ENCODE results near the gene GPC6. TPM values are rescaled to one million over a fixed set of nuclear protein-coding genes. Genes with fewer than 3 reads are reported as not detected.
"Not testable (repeated sequence)": the region's sequence is repeated elsewhere in the genome, so short reads cannot be mapped to it uniquely, and the experiment has no call there.

GPC6 gene
- total RNA-seq, 1 donor from 2014 or later: 18.7 TPM

DNA sequence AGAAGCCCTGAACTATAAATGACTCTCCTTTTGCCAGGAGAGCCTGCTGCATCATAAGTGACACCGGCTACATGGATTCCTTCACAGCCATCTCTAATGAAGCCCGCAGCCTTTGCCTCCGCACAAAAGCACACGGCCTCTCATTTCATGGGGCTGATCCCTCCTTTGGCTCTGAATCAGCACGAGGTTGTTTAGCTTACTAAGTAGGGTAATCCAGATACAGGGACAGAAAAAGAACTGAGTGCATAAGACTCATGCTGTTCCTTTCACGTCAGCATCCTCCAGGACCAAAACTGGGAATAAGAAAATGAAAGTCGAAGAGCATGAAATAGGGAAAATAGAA is 1116.6 kb downstream of the GPC6 start:
- TF ChIP-seq, protein P1, sequence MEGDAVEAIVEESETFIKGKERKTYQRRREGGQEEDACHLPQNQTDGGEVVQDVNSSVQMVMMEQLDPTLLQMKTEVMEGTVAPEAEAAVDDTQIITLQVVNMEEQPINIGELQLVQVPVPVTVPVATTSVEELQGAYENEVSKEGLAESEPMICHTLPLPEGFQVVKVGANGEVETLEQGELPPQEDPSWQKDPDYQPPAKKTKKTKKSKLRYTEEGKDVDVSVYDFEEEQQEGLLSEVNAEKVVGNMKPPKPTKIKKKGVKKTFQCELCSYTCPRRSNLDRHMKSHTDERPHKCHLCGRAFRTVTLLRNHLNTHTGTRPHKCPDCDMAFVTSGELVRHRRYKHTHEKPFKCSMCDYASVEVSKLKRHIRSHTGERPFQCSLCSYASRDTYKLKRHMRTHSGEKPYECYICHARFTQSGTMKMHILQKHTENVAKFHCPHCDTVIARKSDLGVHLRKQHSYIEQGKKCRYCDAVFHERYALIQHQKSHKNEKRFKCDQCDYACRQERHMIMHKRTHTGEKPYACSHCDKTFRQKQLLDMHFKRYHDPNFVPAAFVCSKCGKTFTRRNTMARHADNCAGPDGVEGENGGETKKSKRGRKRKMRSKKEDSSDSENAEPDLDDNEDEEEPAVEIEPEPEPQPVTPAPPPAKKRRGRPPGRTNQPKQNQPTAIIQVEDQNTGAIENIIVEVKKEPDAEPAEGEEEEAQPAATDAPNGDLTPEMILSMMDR (conservative IDR thresholded peaks at IDR 0.05; ENCODE audit: low read depth, low read length): no peak
- DNase-seq (ENCODE audit: low read depth): no peak
- H3K4me3 ChIP-seq (ENCODE audit: low read depth, low read length): no peak overlapping the region

- not testable (repeated sequence) for DNase-seq (ENCODE audit: low read depth); H3K4me3 ChIP-seq (ENCODE audit: low read depth, low read length)
These were observed 1117.1 kb downstream of the GPC6 start for GRCh38 chr13:94343687-94344086.

- H3K4me3 ChIP-seq (ENCODE audit: low read depth, low read length): no peak overlapping the region
- no peak for DNase-seq (ENCODE audit: low read depth)
- TF ChIP-seq, protein P1 (conservative IDR thresholded peaks at IDR 0.05; ENCODE audit: low read depth, low read length): no peak
These were observed 1117.7 kb downstream of the GPC6 start for GRCh38 chr13:94344126-94344818.

GRCh38 chr13:94345374-94346195 is 1119.0 kb downstream of the GPC6 start:
- H3K4me3 ChIP-seq (ENCODE audit: low read depth, low read length): no peak overlapping the region
- DNase-seq (ENCODE audit: low read depth): no peak
- TF ChIP-seq, protein P1 (conservative IDR thresholded peaks at IDR 0.05; ENCODE audit: low read depth, low read length): peak; percentile 34

DNA sequence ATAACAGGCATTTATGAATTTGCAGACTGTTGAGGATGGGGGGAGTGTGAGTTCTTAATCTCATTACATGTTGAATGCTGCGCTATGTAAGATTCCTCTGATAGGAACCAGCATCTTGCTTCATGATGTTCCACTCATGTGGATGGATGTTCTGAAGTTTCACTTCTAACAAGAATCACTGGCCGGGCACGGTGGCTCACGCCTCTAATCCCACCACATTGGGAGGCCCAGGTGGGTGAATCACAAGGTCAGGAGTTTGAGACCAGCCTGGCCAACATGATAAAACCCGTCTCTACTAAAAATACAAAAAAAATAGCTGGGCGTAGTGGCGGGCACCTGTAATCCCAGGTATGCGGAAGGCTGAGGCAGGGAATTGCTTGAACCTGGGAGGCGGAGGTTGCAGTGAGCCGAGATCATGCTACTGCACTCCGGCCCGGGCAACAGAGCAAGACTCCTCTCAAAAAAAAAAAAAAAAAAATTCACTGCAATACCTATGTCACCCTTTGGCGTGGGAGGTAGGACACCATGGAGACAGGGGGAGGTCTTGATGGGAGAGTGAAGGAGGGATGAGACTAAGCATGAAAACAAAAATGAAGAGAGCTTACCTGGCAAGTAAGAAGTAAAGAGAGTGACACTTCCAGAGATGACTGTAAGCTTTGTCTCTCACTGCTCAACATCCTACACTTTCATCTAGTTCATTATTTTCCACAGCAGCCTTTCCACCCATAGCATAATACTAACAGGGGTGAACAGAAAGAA is 1119.8 kb downstream of the GPC6 start:
- TF ChIP-seq, protein P1 (conservative IDR thresholded peaks at IDR 0.05; ENCODE audit: low read depth, low read length): no peak
- DNase-seq (ENCODE audit: low read depth): no peak

DNA sequence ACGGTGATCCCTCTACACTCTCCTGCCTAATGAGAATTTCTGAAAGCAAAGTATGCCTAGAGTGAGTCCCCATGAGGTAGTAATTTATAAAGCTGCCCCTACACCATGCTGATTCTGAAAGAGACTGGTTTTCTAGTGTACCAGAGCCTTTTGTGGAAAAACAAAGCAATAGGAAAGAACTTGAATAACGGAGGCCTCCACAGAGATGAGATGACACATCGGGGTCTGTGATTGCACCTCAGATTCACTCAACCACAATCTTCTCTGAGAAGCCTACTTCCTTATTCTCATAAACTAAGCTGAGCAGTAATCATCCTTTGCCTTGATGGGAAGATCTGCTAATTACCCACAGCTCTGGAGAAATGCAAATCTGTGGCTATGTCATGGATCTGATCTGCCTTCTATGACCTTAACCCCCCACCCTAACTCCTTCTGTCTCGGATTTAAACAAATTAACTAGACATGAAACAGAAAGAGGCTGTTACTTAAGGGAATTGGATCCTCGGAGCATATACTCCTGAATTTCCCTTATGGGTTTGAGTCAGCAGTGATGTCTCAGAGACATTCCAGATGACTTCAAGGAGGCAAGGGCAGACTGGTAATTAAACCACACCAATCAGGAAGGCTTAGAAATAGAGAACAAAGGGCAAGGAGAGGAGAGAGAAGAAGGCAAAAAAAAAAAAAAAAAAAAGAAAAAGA is 1124.8 kb downstream of the GPC6 start:
- no peak overlapping the region for H3K4me3 ChIP-seq (ENCODE audit: low read depth, low read length)
- TF ChIP-seq, protein P1 (conservative IDR thresholded peaks at IDR 0.05; ENCODE audit: low read depth, low read length): no peak
- no peak for DNase-seq (ENCODE audit: low read depth)

More for the DNA sequence above, 1119.8 kb downstream of the GPC6 start:
- H3K4me3 ChIP-seq (ENCODE audit: low read depth, low read length): no peak overlapping the region

DNA sequence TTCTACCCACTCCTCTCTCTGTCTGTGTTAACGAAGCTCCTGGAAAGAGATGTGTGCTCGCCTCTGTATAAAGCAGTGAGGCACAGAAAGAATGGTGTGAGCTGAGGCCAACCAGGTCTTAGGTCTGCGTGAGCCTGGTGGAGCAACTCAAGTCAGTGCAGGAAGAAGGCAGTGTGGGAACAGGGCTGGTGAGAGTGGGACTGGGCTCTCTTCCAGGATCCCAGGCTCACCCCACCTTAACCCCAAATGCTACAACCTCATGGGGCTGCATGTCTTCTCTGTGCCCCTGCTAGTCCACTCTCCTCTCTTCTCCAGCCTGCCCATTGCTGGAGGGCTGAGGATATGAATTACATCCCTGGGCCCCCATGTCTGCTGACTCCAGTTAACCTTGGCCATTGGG is 1125.5 kb downstream of the GPC6 start:
- H3K4me3 ChIP-seq (ENCODE audit: low read depth, low read length): no peak overlapping the region
- TF ChIP-seq, protein P1 (conservative IDR thresholded peaks at IDR 0.05; ENCODE audit: low read depth, low read length): no peak
- no peak for DNase-seq (ENCODE audit: low read depth)

All from epithelial cell of proximal tubule (primary cell).